ENCODE data around the gene DDA1.
"Not testable (repeated sequence)": the region's sequence is repeated elsewhere in the genome, so short reads cannot be mapped to it uniquely, and the experiment has no call there.

Gene DDA1

DNA sequence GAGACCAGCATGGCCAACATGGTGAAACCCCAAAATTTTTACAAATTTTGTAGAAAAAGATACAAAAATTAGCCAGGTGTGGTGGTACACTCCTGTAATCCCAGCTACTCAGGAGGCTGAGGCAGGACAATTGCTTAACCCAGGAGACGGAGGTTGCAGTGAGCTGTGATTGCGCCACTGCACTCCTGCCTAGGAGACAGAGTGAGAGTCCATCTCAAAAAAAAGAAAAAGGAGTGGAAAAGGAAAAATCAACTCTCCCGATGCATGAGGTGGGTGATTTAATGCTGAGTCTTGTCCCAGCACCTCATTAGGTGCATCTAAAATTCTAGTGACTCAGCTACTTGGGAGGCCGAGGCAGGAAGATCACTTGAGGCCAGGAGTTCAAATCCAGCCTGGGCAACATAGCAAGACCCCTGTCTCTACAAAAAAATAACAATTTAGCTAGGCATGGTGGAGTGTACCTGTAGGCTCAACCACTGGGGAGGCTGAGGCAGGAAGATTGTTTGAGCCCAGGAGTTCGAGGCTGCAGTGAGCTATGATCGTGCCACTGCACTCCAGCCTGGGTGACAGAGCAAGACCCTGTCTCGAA is 47.8 kb downstream of the DDA1 start:
- peaks cover 2% of the 10 kb centered on the region for H3K36me3 Mint-ChIP-seq (ENCODE audit: insufficient read depth)
- no peak overlapping the region for H3K27ac Mint-ChIP-seq (ENCODE audit: low read depth)
- no peaks in the 10 kb centered on the region for H3K9me3 Mint-ChIP-seq
- peaks cover 17% of the 10 kb centered on the region for H3K27me3 Mint-ChIP-seq
- no peak for ATAC-seq (replicated peaks; ENCODE audit: extremely low read depth, poor library complexity, severe bottlenecking)
- H3K4me3 Mint-ChIP-seq: no peak overlapping the region
- DNase-seq (ENCODE audit: low spot score in 2 of 2): no peak
- no peaks in the 10 kb centered on the region for H3K4me1 Mint-ChIP-seq

DNA sequence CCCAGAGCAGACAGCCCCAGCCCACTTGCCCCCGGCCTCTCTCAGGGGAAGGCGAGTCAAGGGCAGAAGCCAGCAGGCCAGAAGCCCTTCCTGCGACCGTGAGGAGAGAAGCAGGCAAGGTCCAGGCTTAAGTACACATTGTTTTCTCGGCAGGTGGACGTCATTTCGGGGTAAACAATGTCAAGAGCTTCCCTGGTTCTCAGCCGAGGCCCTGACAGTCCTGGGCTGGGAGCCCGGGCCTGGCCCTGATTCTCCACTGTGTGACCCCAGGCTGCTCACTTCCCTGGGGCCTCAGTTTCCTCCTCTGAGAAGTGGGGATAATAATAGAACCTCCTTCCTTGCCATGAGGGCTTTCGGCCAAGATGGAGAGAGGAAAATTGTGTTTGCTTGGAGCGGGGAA is 48.4 kb downstream of the DDA1 start:
- Mint-ChIP-seq H3K9me3 (no peaks in the 10 kb centered on the region), H3K27me3 (peaks cover 14% of the 10 kb centered on the region), H3K4me3 (no peak overlapping the region), H3K27ac (ENCODE audit: low read depth) (no peak overlapping the region), H3K4me1 (no peaks in the 10 kb centered on the region), H3K36me3 (ENCODE audit: insufficient read depth) (peaks cover 2% of the 10 kb centered on the region)
- ATAC-seq (replicated peaks; ENCODE audit: extremely low read depth, poor library complexity, severe bottlenecking) (no peak), DNase-seq (ENCODE audit: low spot score in 2 of 2) (no peak)

DNA sequence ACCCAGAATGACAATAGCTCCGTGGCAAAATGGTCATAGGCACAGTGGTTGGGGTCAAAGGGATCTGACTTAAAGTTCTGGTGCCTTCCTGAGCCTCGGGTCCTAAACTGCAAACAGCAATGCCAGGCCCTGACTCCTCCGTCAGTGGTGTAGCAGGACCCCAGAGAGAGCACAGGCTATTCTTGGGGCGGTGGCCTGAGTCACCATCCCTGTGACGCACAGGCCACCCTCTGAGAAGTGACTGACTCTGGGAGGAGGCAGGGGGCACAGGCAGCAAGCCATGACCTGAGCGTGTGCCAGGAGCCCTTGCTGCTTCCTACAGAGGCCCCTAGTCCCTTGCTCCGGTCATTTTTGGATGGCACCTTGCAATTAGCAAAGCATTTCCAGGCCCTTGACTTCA is 49.0 kb downstream of the DDA1 start:
- ATAC-seq (replicated peaks; ENCODE audit: extremely low read depth, poor library complexity, severe bottlenecking) (no peak), DNase-seq (ENCODE audit: low spot score in 2 of 2) (no peak)
- no peak overlapping the region for H3K27ac Mint-ChIP-seq (ENCODE audit: low read depth)
- H3K36me3 Mint-ChIP-seq (ENCODE audit: insufficient read depth): peaks cover 2% of the 10 kb centered on the region
- peaks cover 7% of the 10 kb centered on the region for H3K27me3 Mint-ChIP-seq
- H3K9me3 Mint-ChIP-seq: no peaks in the 10 kb centered on the region
- H3K4me3 Mint-ChIP-seq: no peak overlapping the region
- H3K4me1 Mint-ChIP-seq: no peaks in the 10 kb centered on the region

DNA sequence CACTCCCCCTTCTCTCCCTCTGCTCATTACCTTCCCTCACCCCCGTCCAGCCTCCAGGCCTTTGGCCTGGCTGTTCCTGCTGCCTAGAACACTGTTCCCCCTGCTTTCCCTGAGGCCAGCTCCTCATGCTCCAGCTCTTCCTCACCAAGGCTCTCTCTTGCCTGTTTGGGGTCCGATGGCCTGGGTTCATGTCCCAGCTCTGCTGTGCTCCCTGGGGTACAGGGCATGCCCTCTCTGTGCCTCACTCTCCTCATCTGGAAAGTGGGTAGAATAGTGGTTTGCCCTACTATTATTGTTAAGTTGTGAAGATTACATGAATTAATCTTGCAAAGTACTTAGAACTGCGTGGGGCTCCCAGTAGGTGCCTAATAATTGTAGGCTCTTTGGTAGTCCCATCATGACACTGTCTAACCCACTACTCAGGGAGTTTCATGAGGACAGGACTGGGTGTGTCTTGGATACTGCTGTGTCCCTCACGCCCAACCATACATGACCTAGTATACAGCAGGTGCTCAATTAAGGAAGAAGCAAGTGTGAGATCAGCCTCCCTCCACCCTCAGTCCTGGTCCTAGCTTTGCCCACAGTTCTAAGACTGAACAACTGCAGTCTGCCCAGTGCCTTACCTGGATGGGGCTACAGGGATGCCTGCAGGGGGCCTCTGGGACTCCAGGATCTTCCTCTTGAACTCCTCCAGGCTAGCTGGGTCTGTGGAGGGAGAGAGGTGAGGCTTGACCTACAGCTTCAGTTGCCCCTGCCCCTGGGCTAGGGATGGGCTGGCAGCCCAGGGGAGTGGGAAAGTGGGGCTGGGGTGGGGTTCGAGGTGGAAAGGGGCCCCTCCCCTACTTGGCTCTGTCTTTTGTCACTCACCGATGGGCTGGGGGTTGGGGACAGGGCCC is 50.8 kb downstream of the DDA1 start:
- Mint-ChIP-seq H3K4me3 (no peak overlapping the region), H3K9me3 (no peaks in the 10 kb centered on the region), H3K27ac (ENCODE audit: low read depth) (no peak overlapping the region), H3K36me3 (ENCODE audit: insufficient read depth) (peaks cover 1% of the 10 kb centered on the region), H3K27me3 (peaks cover 4% of the 10 kb centered on the region), H3K4me1 (no peaks in the 10 kb centered on the region)
- no peak for DNase-seq (ENCODE audit: low spot score in 2 of 2)
- ATAC-seq (replicated peaks; ENCODE audit: extremely low read depth, poor library complexity, severe bottlenecking): no peak

DNA sequence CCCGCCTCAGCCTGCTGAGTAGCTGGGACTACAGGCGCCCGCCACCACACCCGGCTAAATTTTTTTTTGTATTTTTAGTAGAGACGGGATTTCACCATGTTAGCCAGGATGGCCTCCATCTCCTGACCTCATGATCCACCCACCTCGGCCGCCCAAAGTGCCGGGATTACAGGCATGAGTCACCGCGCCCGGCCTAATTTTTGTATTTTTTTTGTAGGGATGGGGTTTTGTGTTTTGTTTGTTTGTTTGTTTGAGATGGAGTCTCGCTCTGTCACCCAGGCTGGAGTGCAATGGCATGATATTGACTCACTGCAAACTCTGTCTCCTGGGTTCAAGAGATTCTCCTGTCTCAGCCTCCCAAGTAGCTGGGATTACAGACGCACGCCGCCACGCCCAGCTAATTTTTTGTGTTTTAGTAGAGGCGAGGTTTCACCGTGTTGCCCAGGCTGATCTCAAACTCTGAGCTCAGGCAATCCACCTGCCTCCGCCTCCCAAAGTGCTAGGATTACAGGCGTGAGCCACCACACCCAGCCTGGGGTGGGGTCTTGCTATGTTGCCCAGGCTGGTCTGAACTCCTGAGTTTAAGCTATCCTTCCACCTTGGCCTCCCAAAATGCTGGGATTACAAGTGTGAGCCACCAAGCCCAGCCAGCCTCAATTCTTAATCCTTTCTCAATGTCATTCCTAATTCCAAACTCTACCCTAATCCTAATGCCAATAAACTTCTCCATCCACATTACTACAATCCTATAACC is 54.7 kb downstream of the DDA1 start:
- peaks cover 22% of the 10 kb centered on the region for H3K27me3 Mint-ChIP-seq
- not testable (repeated sequence) for H3K9me3 Mint-ChIP-seq; ATAC-seq (replicated peaks; ENCODE audit: extremely low read depth, poor library complexity, severe bottlenecking); H3K36me3 Mint-ChIP-seq (ENCODE audit: insufficient read depth); H3K4me1 Mint-ChIP-seq; H3K27ac Mint-ChIP-seq (ENCODE audit: low read depth); DNase-seq (ENCODE audit: low spot score in 2 of 2); H3K4me3 Mint-ChIP-seq

DNA sequence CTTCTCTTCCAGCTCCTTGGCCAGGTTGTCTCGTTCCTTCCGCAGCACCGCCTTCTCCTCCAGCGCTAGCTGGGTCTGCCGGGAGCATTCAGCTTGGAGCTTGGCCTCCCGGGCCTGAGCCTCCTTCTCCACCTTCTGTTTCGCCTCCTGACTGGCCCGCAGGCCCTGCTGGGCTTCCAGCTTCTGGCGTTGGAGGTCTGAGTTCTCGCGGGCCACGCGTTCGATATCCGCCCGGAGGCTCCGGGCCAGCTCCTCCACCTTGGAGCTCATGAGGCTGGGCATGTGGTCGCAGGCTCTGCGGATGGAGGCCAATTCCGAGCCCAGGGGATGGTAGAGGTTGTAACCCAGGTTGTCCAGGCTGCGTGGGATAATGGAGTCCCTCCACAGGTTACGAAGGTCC is 56.0 kb downstream of the DDA1 start:
- peaks cover 1% of the 10 kb centered on the region for H3K36me3 Mint-ChIP-seq (ENCODE audit: insufficient read depth)
- H3K27me3 Mint-ChIP-seq: peaks cover 27% of the 10 kb centered on the region
- DNase-seq (ENCODE audit: low spot score in 2 of 2) (no peak), ATAC-seq (replicated peaks; ENCODE audit: extremely low read depth, poor library complexity, severe bottlenecking) (no peak)
- no peak overlapping the region for H3K27ac Mint-ChIP-seq (ENCODE audit: low read depth)
- no peak overlapping the region for H3K4me3 Mint-ChIP-seq
- H3K9me3 Mint-ChIP-seq: no peaks in the 10 kb centered on the region
- peaks cover 4% of the 10 kb centered on the region for H3K4me1 Mint-ChIP-seq

DNA sequence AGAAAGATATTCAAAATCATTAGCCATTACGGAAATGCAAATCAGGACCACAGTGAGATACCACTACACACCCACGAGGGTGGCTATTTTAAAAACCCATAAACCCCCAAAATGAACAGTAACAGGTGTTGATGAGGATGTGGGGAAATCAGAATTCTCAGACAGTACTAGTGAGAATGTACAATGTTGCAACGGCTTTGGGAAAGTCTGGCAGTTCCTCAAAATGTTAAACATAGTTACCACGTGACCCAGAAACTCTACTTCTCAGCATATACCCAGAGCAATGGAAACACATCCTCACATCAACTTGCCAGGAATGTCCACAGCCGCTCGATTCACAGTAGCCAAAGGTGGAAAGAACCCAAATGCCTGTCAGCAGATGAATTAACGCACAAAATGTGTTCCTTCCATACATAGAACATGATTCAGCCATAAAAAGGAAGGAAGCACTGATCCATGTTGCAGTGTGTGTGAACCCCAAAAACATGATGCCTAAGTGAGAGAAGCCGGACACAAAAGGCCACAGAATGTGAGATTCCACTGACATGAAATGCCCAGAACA is 60.7 kb downstream of the DDA1 start:
- peak; percentile 32 for ATAC-seq (replicated peaks; ENCODE audit: extremely low read depth, poor library complexity, severe bottlenecking)
- no peak for DNase-seq (ENCODE audit: low spot score in 2 of 2)
- H3K27ac Mint-ChIP-seq (ENCODE audit: low read depth): no peak overlapping the region

More for the DNA sequence above, 60.7 kb downstream of the DDA1 start:
- Mint-ChIP-seq H3K27me3 (peaks cover 27% of the 10 kb centered on the region), H3K4me3 (no peak overlapping the region), H3K36me3 (ENCODE audit: insufficient read depth) (no peaks in the 10 kb centered on the region), H3K9me3 (no peaks in the 10 kb centered on the region), H3K4me1 (peaks cover 5% of the 10 kb centered on the region)

All from central memory CD8-positive, alpha-beta T cell (primary cell).